GM12865 (cell line): ENCODE data around the gene RASA3.

ENCODE experiments used
- DNase-seq: peaks from one replicate; pipeline ENCODE4 v3.0.0; 2010; ENCODE audit warnings: low read depth
- H3K4me3 ChIP-seq: 2 replicates; pipeline ENCODE4 v1.5.1; 2011; ENCODE audit warnings: mild to moderate bottlenecking, low read depth, low read length, control low read depth
- TF ChIP-seq, protein P1 (sequence below): IDR thresholded peaks from 2 replicates; pipeline ENCODE4 v1.5.1; 2011; ENCODE audit warnings: low read length, control low read depth, low read depth, inconsistent platforms; ENCODE audit not compliant: insufficient read depth; ENCODE audit errors: missing control alignments

RASA3 gene

GRCh38 chr13:113939944-113940297, 192.5 kb downstream of the RASA3 start:
- no peak overlapping the region for H3K4me3 ChIP-seq
- DNase-seq: no peak
- TF ChIP-seq, protein P1, sequence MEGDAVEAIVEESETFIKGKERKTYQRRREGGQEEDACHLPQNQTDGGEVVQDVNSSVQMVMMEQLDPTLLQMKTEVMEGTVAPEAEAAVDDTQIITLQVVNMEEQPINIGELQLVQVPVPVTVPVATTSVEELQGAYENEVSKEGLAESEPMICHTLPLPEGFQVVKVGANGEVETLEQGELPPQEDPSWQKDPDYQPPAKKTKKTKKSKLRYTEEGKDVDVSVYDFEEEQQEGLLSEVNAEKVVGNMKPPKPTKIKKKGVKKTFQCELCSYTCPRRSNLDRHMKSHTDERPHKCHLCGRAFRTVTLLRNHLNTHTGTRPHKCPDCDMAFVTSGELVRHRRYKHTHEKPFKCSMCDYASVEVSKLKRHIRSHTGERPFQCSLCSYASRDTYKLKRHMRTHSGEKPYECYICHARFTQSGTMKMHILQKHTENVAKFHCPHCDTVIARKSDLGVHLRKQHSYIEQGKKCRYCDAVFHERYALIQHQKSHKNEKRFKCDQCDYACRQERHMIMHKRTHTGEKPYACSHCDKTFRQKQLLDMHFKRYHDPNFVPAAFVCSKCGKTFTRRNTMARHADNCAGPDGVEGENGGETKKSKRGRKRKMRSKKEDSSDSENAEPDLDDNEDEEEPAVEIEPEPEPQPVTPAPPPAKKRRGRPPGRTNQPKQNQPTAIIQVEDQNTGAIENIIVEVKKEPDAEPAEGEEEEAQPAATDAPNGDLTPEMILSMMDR: no peak

DNA sequence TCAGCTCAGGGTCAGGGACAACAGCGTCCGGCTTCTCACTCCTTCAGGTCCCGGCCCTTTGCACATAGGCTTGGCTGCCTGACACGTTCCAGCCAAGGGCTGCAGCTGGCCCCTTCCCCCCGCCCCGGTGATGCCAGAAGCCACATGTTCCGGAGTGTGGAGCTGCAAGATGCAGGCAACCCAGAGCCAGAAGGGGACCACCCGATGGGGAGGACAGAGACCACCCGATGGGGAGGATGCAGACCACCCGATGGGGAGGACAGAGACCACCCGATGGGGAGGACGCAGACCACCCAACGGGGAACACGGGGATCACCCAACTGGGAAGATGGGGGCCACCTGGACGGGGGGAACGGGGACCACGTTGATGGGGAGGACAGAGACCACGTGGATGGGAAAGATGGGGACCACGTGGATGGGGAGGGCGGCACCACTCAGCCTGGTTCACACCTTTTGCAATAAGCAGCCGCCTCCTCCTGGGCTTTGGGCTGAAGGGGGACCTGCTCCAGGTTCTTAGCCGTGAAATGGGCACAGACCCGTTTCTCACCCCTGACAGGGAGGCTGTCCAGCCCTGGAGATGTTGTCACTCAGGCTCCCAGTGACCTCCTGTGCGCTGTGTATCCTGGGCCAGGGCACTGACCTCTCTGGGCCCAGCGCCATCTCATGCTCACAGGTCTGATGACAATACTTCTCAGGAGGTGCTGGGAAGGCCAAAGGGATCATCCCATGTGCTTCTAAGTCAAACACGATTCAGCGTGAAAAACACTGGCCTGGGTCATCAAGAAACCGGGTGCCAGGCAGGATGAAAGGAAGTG, 193.1 kb downstream of the RASA3 start:
- TF ChIP-seq, protein P1: no peak
- DNase-seq: no peak
- no peak overlapping the region for H3K4me3 ChIP-seq

DNA sequence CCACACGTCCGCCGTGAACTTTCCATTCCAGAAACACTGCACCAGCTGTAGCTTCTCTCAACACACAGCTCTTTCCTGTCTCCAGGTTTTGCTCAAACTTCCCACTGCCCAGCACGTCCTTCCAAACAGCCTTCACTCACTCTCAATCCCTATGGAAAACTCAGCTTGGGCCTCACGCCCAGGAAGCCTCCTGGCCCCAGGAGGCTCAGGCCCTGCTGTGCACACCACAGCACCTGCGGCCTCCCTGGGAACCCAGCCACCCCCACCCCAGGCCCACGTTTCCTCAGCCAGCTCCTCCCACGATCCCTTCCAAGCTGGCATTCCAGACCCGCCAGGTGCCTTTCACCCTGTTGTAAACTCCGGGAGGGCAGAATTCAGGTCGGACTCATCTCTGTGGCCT, 193.7 kb downstream of the RASA3 start:
- DNase-seq: no peak
- TF ChIP-seq, protein P1: no peak
- no peak overlapping the region for H3K4me3 ChIP-seq

- TF ChIP-seq, protein P1: no peak
- no peak overlapping the region for H3K4me3 ChIP-seq
- no peak for DNase-seq
These were observed 194.2 kb downstream of the RASA3 start for GRCh38 chr13:113938246-113938645.

- no peak overlapping the region for H3K4me3 ChIP-seq
- TF ChIP-seq, protein P1: no peak
- no peak for DNase-seq
These were observed 194.8 kb downstream of the RASA3 start for GRCh38 chr13:113937527-113938180.

DNA sequence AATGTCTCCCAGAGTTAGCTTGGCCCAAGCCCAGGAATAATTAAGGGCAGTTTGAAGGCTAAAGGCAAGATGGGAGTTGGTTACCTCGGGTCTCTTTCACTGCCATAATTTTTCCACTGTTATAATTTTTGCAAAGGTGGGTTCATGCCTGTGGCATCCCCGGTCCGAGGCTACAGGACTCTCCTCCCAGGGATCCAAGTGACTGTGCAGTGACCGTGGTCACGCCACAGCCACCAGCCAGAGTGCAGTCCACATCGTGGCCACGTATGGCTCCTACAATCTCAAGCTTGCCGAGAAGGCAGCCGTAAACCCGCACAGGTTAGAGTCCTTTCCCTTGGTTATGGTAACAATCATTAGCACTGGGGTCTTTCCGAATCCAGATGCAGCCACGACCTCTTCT, 195.3 kb downstream of the RASA3 start:
- no peak overlapping the region for H3K4me3 ChIP-seq
- TF ChIP-seq, protein P1: no peak
- no peak for DNase-seq
